Activated CD4-positive, alpha-beta T cell treated with anti-CD3 and anti-CD28 coated beads, Interleukin-2, amount 10 ng/mL, durations not matched to agents 24 days and 14 days (primary cell): ENCODE results near the gene ZBTB5. TPM values are rescaled to one million over a fixed set of nuclear protein-coding genes. Genes with fewer than 3 reads are reported as not detected.

Experiments
- total RNA-seq: library from RNA; stranded (reverse); gene quantifications from 2 replicates; pipeline ENCODE4 v1.2.3, GENCODE V29; 2022

The ZBTB5 gene
- total RNA-seq, 1 donor from 2014 or later = 9.5 TPM

Other genes with a start within 250 kb of the ZBTB5 start
- gene GRHPR, start 42.8 kb downstream of the ZBTB5 start, total RNA-seq = 72.5 and 76.5 TPM in 2 replicates
- gene POLR1E, start 20.5 kb upstream of the ZBTB5 start, total RNA-seq = 60.0 and 64.0 TPM in 2 replicates
- 1.9 and 2.7 TPM in 2 replicates for gene FBXO10, start 110.9 kb upstream of the ZBTB5 start, total RNA-seq
- gene TOMM5, start 127.1 kb upstream of the ZBTB5 start, total RNA-seq = 186 and 193 TPM in 2 replicates
- not detected in 2 replicates for gene FRMPD1, start 185.5 kb upstream of the ZBTB5 start, total RNA-seq